ENCODE results near the gene ZBTB32.
"Not testable (repeated sequence)": the region's sequence is repeated elsewhere in the genome, so short reads cannot be mapped to it uniquely, and the experiment has no call there.

The ZBTB32 gene

DNA sequence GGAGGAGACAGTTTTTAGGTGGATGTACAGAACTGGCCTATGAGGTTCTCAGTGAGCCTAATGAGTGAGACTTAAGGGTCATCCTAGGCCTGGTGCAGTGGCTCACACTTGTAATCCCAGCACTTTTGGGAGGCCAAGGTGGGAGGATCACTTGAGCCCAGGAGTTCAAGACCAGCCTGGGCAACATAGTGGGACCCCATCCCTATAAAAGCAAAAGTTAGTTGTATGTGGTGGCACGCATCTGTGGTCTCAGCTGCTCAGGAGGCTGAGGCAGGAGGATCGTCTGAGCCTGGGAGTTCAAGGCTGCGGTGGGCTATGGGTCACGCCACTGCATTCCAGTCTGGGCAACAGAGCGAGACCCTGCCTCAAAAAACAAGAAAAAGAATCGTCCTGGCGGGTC, 19.8 kb downstream of the ZBTB32 start:
- peak; percentile 91 for TF ChIP-seq ZNF121 (tag by site-specific recombination; IDR thresholded peaks at IDR 0.05)
- not testable (repeated sequence) for H3K27ac ChIP-seq (ENCODE audit: extremely low read depth, low read depth, low read length); H3K4me1 ChIP-seq (ENCODE audit: control insufficient read depth, insufficient read depth, low read length); H3K4me3 ChIP-seq (ENCODE audit: low read depth, low read length); H3K9me3 ChIP-seq (ENCODE audit: control insufficient read depth, insufficient read depth, low read depth, low read length)
- CTCF ChIA-PET: interaction anchor here (0.7 to 0.9 kb wide), 2 partner anchors 13 to 32 kb away, joined by 3 read pairs; no protein-coding TSS in a partner anchor
- POLR2A ChIA-PET: interaction anchor here (1.4 to 13.6 kb wide), 3 partner anchors 13 to 24 kb away, joined by 6 to 204 read pairs (median 9); partner anchors contain the start of genes LIN37, PSENEN and U2AF1L4
- H3K36me3 ChIP-seq (ENCODE audit: control insufficient read depth in 2 of 2, insufficient read depth in 1 of 2, low read length in 2 of 2): peaks cover 97 to 98% of the 10 kb centered on the region in 2 experiments

- POLR2A ChIA-PET: interaction anchor here (0.5 to 13.6 kb wide), 3 partner anchors 13 to 93 kb away, joined by 6 to 204 read pairs (median 9); partner anchors contain the start of gene LIN37
Measured at GRCh38 chr19:35724560-35724959, 20.2 kb downstream of the ZBTB32 start.

DNA sequence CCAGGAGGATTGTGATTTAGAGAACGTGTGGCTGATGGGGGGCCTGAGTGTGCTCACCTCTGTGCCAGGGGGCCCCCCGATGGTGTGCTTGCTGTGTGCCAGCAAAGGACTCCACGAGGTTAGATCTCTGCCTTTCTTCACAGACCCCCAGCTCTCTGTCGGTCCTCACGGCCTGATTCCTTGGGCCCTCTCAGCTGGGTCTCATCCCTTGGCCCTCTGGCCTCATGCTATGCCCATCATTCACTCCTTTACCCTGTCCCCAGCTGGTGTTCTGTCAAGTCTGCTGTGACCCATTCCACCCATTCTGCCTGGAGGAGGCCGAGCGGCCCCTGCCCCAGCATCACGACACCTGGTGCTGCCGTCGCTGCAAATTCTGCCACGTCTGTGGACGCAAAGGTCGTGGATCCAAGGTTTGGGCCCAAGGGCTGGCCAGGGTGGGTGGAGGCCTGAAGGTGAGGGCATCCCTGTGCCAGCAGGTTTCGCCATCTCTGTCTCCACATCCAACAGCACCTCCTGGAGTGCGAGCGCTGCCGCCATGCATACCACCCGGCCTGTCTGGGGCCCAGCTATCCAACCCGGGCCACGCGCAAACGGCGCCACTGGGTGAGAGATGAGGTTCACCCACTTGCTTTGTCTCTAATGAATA, 21.0 kb downstream of the ZBTB32 start:
- H3K27ac ChIP-seq (ENCODE audit: extremely low read depth, low read depth, low read length): 0 out of 2 replicates have a peak overlapping the region, but pooled peaks have one; percentile 9
- TF ChIP-seq ZNF114 (tag by site-specific recombination; IDR thresholded peaks at IDR 0.05) (no peak), ZNF621 (tag by site-specific recombination; IDR thresholded peaks at IDR 0.05) (no peak), ZNF214 (tag by site-specific recombination; IDR thresholded peaks at IDR 0.05; ENCODE audit: borderline replicate concordance) (no peak), ZBTB49 (tag by site-specific recombination; IDR thresholded peaks at IDR 0.05; ENCODE audit: low read depth) (no peak), SP7 (tag by site-specific recombination; IDR thresholded peaks at IDR 0.05) (no peak), ZNF600 (tag by site-specific recombination; IDR thresholded peaks at IDR 0.05) (0 out of 2 replicates have a peak, but pooled peaks have one; percentile 13), WT1 (tag by site-specific recombination; IDR thresholded peaks at IDR 0.05) (no peak), FEZF1 (tag by site-specific recombination; IDR thresholded peaks at IDR 0.05) (no peak), ZFP69B (tag by site-specific recombination; IDR thresholded peaks at IDR 0.05) (no peak), ZNF585B (tag by site-specific recombination; IDR thresholded peaks at IDR 0.05) (no peak), ZSCAN16 (tag by site-specific recombination; IDR thresholded peaks at IDR 0.05) (no peak), GLIS2 (tag by site-specific recombination; IDR thresholded peaks at IDR 0.05) (peak; percentile 44; the same call in 1 of the 2 replicates), ZNF488 (tag by site-specific recombination; IDR thresholded peaks at IDR 0.05) (no peak), ZNF302 (tag by site-specific recombination; IDR thresholded peaks at IDR 0.05; ENCODE audit: low read depth) (no peak), ZBTB1 (tag by site-specific recombination; IDR thresholded peaks at IDR 0.05) (no peak)
- TF ChIP-seq, protein P1, sequence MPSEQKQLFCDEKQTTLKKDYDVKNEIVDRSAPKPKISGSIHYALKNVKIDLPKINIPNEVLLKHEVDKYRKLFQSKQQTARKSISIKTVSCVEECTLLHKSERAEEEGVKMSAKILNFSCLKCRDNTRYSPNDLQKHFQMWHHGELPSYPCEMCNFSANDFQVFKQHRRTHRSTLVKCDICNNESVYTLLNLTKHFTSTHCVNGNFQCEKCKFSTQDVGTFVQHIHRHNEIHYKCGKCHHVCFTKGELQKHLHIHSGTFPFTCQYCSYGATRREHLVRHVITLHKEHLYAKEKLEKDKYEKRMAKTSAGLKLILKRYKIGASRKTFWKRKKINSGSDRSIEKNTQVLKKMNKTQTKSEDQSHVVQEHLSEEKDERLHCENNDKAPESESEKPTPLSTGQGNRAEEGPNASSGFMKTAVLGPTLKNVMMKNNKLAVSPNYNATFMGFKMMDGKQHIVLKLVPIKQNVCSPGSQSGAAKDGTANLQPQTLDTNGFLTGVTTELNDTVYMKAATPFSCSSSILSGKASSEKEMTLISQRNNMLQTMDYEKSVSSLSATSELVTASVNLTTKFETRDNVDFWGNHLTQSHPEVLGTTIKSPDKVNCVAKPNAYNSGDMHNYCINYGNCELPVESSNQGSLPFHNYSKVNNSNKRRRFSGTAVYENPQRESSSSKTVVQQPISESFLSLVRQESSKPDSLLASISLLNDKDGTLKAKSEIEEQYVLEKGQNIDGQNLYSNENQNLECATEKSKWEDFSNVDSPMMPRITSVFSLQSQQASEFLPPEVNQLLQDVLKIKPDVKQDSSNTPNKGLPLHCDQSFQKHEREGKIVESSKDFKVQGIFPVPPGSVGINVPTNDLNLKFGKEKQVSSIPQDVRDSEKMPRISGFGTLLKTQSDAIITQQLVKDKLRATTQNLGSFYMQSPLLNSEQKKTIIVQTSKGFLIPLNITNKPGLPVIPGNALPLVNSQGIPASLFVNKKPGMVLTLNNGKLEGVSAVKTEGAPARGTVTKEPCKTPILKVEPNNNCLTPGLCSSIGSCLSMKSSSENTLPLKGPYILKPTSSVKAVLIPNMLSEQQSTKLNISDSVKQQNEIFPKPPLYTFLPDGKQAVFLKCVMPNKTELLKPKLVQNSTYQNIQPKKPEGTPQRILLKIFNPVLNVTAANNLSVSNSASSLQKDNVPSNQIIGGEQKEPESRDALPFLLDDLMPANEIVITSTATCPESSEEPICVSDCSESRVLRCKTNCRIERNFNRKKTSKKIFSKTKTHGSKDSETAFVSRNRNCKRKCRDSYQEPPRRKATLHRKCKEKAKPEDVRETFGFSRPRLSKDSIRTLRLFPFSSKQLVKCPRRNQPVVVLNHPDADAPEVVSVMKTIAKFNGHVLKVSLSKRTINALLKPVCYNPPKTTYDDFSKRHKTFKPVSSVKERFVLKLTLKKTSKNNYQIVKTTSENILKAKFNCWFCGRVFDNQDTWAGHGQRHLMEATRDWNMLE (tag by site-specific recombination; conservative IDR thresholded peaks at IDR 0.05; ENCODE audit: low read depth): no peak
- TF ChIP-seq, protein P2, sequence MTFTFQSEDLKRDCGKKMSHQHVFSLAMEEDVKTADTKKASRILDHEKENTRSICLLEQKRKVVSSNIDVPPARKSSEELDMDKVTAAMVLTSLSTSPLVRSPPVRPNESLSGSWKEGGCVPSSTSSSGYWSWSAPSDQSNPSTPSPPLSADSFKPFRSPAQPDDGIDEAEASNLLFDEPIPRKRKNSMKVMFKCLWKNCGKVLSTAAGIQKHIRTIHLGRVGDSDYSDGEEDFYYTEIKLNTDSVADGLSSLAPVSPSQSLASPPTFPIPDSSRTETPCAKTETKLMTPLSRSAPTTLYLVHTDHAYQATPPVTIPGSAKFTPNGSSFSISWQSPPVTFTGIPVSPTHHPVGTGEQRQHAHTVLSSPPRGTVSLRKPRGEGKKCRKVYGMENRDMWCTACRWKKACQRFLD (tag by site-specific recombination; IDR thresholded peaks at IDR 0.05): no peak
- H3K4me1 ChIP-seq (ENCODE audit: control insufficient read depth, insufficient read depth, low read length): no peaks in the 10 kb centered on the region
- peaks cover 98 to 100% of the 10 kb centered on the region in 2 experiments for H3K36me3 ChIP-seq (ENCODE audit: control insufficient read depth in 2 of 2, insufficient read depth in 1 of 2, low read length in 2 of 2)
- POLR2A ChIA-PET: interaction anchor here (1.7 to 13.6 kb wide), 2 partner anchors 12 to 23 kb away, joined by 6 to 204 read pairs; partner anchors contain the start of gene LIN37
- H3K4me3 ChIP-seq (ENCODE audit: low read depth, low read length): no peak overlapping the region
- no peaks in the 10 kb centered on the region for H3K9me3 ChIP-seq (ENCODE audit: control insufficient read depth, insufficient read depth, low read depth, low read length)
- CTCF ChIA-PET: interaction anchor here (0.6 to 0.9 kb wide), 2 partner anchors 19 to 33 kb away, joined by 3 to 6 read pairs; no protein-coding TSS in a partner anchor

More at GRCh38 chr19:35724560-35724959, 20.2 kb downstream of the ZBTB32 start:
- peaks cover 97 to 98% of the 10 kb centered on the region in 2 experiments for H3K36me3 ChIP-seq (ENCODE audit: control insufficient read depth in 2 of 2, insufficient read depth in 1 of 2, low read length in 2 of 2)
- H3K27ac ChIP-seq (ENCODE audit: extremely low read depth, low read depth, low read length): no peak overlapping the region
- no peaks in the 10 kb centered on the region; the same call in 1 of the 2 replicates for H3K4me1 ChIP-seq (ENCODE audit: control insufficient read depth, insufficient read depth, low read length)
- no peak for TF ChIP-seq EGR2 (tag by site-specific recombination; IDR thresholded peaks at IDR 0.05; ENCODE audit: low read depth)
- no peak for TF ChIP-seq MYNN (tag by site-specific recombination; IDR thresholded peaks at IDR 0.05; ENCODE audit: borderline replicate concordance)
- TF ChIP-seq ZNF175 (tag by site-specific recombination; IDR thresholded peaks at IDR 0.05): no peak
- no peak for TF ChIP-seq ZBTB21 (tag by site-specific recombination; IDR thresholded peaks at IDR 0.05)
- no peak for TF ChIP-seq ZNF654 (tag by site-specific recombination; IDR thresholded peaks at IDR 0.05; ENCODE audit: low read depth)
- no peak for TF ChIP-seq GLI4 (tag by site-specific recombination; IDR thresholded peaks at IDR 0.05)
- no peak for TF ChIP-seq ZNF629 (tag by site-specific recombination; IDR thresholded peaks at IDR 0.05)
- no peak overlapping the region for H3K4me3 ChIP-seq (ENCODE audit: low read depth, low read length)
- no peaks in the 10 kb centered on the region for H3K9me3 ChIP-seq (ENCODE audit: control insufficient read depth, insufficient read depth, low read depth, low read length)
- CTCF ChIA-PET: interaction anchor here (0.6 to 0.9 kb wide), 4 partner anchors 13 to 34 kb away, joined by 3 to 6 read pairs (median 3); no protein-coding TSS in a partner anchor

All from HEK293 (cell line).